Endothelial cell of umbilical vein (primary cell): ENCODE results near the gene MAP7D2. TPM values are rescaled to one million over a fixed set of nuclear protein-coding genes. Genes with fewer than 3 reads are reported as not detected.

Source experiments
- BruUV-seq: library from RNA; stranded (reverse); fragments of 400-500 nt; replicated peaks from 2 replicates; lab custom pipeline; 2021; lab: Mats Ljungman, UMichigan
- CTCF ChIA-PET: fragments of 300-600, 350-600 bp; sonication (Branson Sonifier 250); formaldehyde crosslinking; loops from one replicate; lab custom pipeline; 2021; ENCODE audit warnings: antibody characterized with exemption, inconsistent platforms; lab: Charles Lee
- POLR2A ChIA-PET: fragments of 300-600, 350-600 bp; sonication (Branson Sonifier 250); formaldehyde crosslinking; loops from one replicate; lab custom pipeline; 2021; ENCODE audit warnings: antibody characterized with exemption, inconsistent platforms; lab: Charles Lee
- DNase-seq: peaks from one replicate; pipeline ENCODE4 v3.0.0-alpha.2; 2011; ENCODE audit warnings: low read depth, low spot score
- FAIRE-seq: peaks from 2 replicates; lab custom pipeline; 2011; peaks lifted over from hg19 to GRCh38; lab: Jason Lieb, UNC
- H2AFZ ChIP-seq: 2 replicates; pipeline ENCODE4 v1.6.0; 2012; ENCODE audit warnings: low read depth, low read length, control low read depth, inconsistent platforms
- H3K27ac ChIP-seq: 2 replicates; pipeline ENCODE4 v1.5.1; 2011; ENCODE audit warnings: low read depth, mild to moderate bottlenecking, control low read depth, low read length, moderate library complexity; ENCODE audit not compliant: insufficient read depth
- H3K27me3 ChIP-seq, 2 experiments: 2 replicates each; pipeline versions ENCODE4 v1.6.0 to v1.6.1; 2011; ENCODE audit warnings: low read length in 2 of 2, mixed read lengths in 1 of 2; ENCODE audit not compliant: control insufficient read depth in 2 of 2, insufficient read depth in 2 of 2
- H3K36me3 ChIP-seq, 2 experiments: 2 replicates in 1 of 2; 3 replicates in 1 of 2; pipeline ENCODE4 v1.5.1; 2011; ENCODE audit warnings: low read length in 2 of 2, mild to moderate bottlenecking in 1 of 2, moderate library complexity in 1 of 2; ENCODE audit not compliant: control insufficient read depth in 2 of 2, insufficient read depth in 2 of 2; ENCODE audit errors: extremely low read depth in 1 of 2
- H3K4me1 ChIP-seq: 3 replicates; pipeline ENCODE4 v1.5.1; 2011; ENCODE audit warnings: mild to moderate bottlenecking, low read length; ENCODE audit not compliant: control insufficient read depth, insufficient read depth; ENCODE audit errors: extremely low read depth
- H3K4me2 ChIP-seq: 2 replicates; pipeline ENCODE4 v1.6.1; 2011; ENCODE audit warnings: low read length, control low read depth, mixed read lengths; ENCODE audit not compliant: insufficient read depth
- H3K4me3 ChIP-seq, 3 experiments: fragments of 200-600 bp in 1 of 3; sonication (generic), shearing (Covaris generic) in 1 of 3; replicated peaks in 1 of 3; 2 replicates each; pipeline ENCODE4 v1.5.1; 2011 to 2016; ENCODE audit warnings: control low read depth in 3 of 3, low read length in 3 of 3, mild to moderate bottlenecking in 2 of 3, inconsistent platforms in 1 of 3, low read depth in 1 of 3, moderate library complexity in 1 of 3; ENCODE audit not compliant: insufficient read depth in 1 of 3
- H3K79me2 ChIP-seq: 2 replicates; pipeline ENCODE4 v1.6.0; 2012; ENCODE audit warnings: low read length, inconsistent platforms; ENCODE audit not compliant: control insufficient read depth, insufficient read depth
- H3K9ac ChIP-seq: replicated peaks from 2 replicates; pipeline ENCODE3; 2011; ENCODE audit warnings: low read length, control low read depth; ENCODE audit not compliant: insufficient read depth; ENCODE audit errors: extremely low read depth
- H3K9me1 ChIP-seq: replicated peaks from 3 replicates; pipeline ENCODE4 v1.6.0; 2011; ENCODE audit warnings: mild to moderate bottlenecking, low read length; ENCODE audit not compliant: control insufficient read depth, insufficient read depth; ENCODE audit errors: extremely low read depth
- H3K9me3 ChIP-seq: replicated peaks from 2 replicates; pipeline ENCODE4 v1.5.1; 2012; ENCODE audit warnings: low read length, inconsistent platforms; ENCODE audit not compliant: control insufficient read depth, insufficient read depth
- H4K20me1 ChIP-seq: replicated peaks from 2 replicates; pipeline ENCODE3; 2011; ENCODE audit warnings: mild to moderate bottlenecking, low read length; ENCODE audit not compliant: control insufficient read depth, insufficient read depth; ENCODE audit errors: extremely low read depth
- CTCF ChIP-seq, 2 donors: IDR thresholded peaks; 1 replicate in 1 of 2; 2 replicates in 1 of 2; pipeline ENCODE4 v1.5.1; 2011; ENCODE audit warnings: low read length in 2 of 2, mild to moderate bottlenecking in 2 of 2, moderate library complexity in 2 of 2, control low read depth in 1 of 2, inconsistent platforms in 1 of 2, low read depth in 1 of 2; ENCODE audit not compliant: insufficient read depth in 1 of 2; ENCODE audit errors: extremely low read depth in 1 of 2
- EZH2 ChIP-seq: IDR thresholded peaks from 2 replicates; pipeline ENCODE4 v1.6.1; 2012; ENCODE audit warnings: borderline replicate concordance, low read depth, mild to moderate bottlenecking, moderate library complexity, low read length, inconsistent platforms; ENCODE audit not compliant: severe bottlenecking
- FOS ChIP-seq: IDR thresholded peaks from 2 replicates; pipeline ENCODE4 v1.6.1; 2011; ENCODE audit warnings: mild to moderate bottlenecking, low read length, moderate library complexity, borderline replicate concordance; ENCODE audit not compliant: insufficient read depth
- GATA2 ChIP-seq: IDR thresholded peaks from 2 replicates; pipeline ENCODE4 v1.7.0; 2011; ENCODE audit warnings: low read depth, mild to moderate bottlenecking, moderate library complexity, mixed read lengths, low read length; ENCODE audit not compliant: insufficient read length, insufficient read depth
- JUN ChIP-seq: IDR thresholded peaks from 2 replicates; pipeline ENCODE4 v1.6.1; 2011; ENCODE audit warnings: borderline replicate concordance, low read depth; ENCODE audit not compliant: insufficient read length, insufficient read depth
- MAX ChIP-seq: IDR thresholded peaks from 2 replicates; pipeline ENCODE4 v1.6.1; 2011; ENCODE audit not compliant: insufficient read depth, insufficient read length
- MYC ChIP-seq: IDR thresholded peaks from one replicate; pipeline ENCODE4 v1.6.1; 2011; ENCODE audit warnings: mild to moderate bottlenecking, low read depth, low read length
- POLR2A ChIP-seq: IDR thresholded peaks from 2 replicates; pipeline ENCODE4 v1.6.1; 2012; ENCODE audit warnings: low read depth, mild to moderate bottlenecking, control low read depth, low read length
- POLR2AphosphoS5 ChIP-seq: IDR thresholded peaks from 2 replicates; pipeline ENCODE4 v1.6.1; 2012; ENCODE audit warnings: low read depth, mild to moderate bottlenecking, control low read depth, low read length, moderate library complexity; ENCODE audit not compliant: insufficient read depth
- dilution Hi-C: fragments of 300-500 bp; cut with MboI; formaldehyde crosslinking; loops from one replicate; pipeline ENCODE4 v1.15.0; 2019; ENCODE audit warnings: low sequenced_read_pairs; ENCODE audit not compliant: extremely low pct_ligation_motif_present
- intact Hi-C: fragments of 100-400 bp; cut with micrococcal nuclease; formaldehyde crosslinking; loops from one replicate; pipeline ENCODE4 v1.10.0; 2022
- polyA plus RNA-seq, 4 experiments: library from polyadenylated mRNA; depleted of rRNA in 3 of 4; stranded (reverse) in 3 of 4; unstranded in 1 of 4; fragments of >200 nt; gene quantifications; 2 replicates each; pipeline versions ENCODE4 v1.2.1 to v1.2.3, GENCODE V29; 2011 to 2012; ENCODE audit warnings: missing spikeins in 1 of 4
- total RNA-seq: library from RNA; stranded (reverse); gene quantifications from 2 replicates; pipeline ENCODE4 v1.2.3, GENCODE V29; 2021

Gene MAP7D2
- total and polyA plus RNA-seq, 2 donors (not counting 3 experiments of a cell fraction or from before 2014, with no cell fraction given) = 0.08 to 0.15 TPM

- H3K9ac ChIP-seq = peak within 1 kb of the TSS; percentile 47
- H3K36me3 ChIP-seq = no peaks in the 10 kb centered on the region
- no TSS peak for BruUV-seq
- intact Hi-C loops = loop anchor here (1.0 to 2.0 kb wide), 7 partner anchors 77 to 618 kb away; no protein-coding TSS in a partner anchor
- POLR2A ChIA-PET = no interaction called here
- H3K79me2 ChIP-seq = no peaks in the 10 kb centered on the region
- peak; percentile 76 for DNase-seq
- no peak for TF ChIP-seq GATA2
- peak; percentile 65 to 80 for TF ChIP-seq CTCF (IDR thresholded peaks at IDR 0.05; ENCODE audit: extremely low read depth in 1 of 2, insufficient read depth in 1 of 2, low read depth in 1 of 2, low read length in 2 of 2)
- H2AFZ ChIP-seq = peak within 1 kb of the TSS; percentile 83
- peak within 1 kb of the TSS; percentile 84 for H3K4me2 ChIP-seq
- H3K9me3 ChIP-seq = no peaks in the 10 kb centered on the region
- H3K4me1 ChIP-seq = peaks cover 3% of the 10 kb centered on the region
- H3K9me1 ChIP-seq = no peaks in the 10 kb centered on the region
- H3K27me3 ChIP-seq = no peaks in the 10 kb centered on the region
- peak within 1 kb of the TSS; percentile 60 to 74 (median 65) for H3K4me3 ChIP-seq
- H3K27ac ChIP-seq = no peak within 1 kb of the TSS
- CTCF ChIA-PET = interaction anchor here (1.7 kb wide), 1 partner anchor 86 kb away, joined by 11 read pairs; no protein-coding TSS in a partner anchor
- dilution Hi-C loops = no loop called here
- peak; percentile 93 for FAIRE-seq
- no peaks in the 10 kb centered on the region for H4K20me1 ChIP-seq
Observed at GRCh38 chrX:19990556-19991349, 126.0 kb downstream of the MAP7D2 start, which contains the start of gene BCLAF3. BCLAF3 (minus strand) TSS chrX:19991061; CDS start chrX:19970264, 20,797 bp downstream.

- no peaks in the 10 kb centered on the region for H3K27me3 ChIP-seq
- no peaks in the 10 kb centered on the region for H4K20me1 ChIP-seq
- no peak overlapping the region for H3K27ac ChIP-seq
- H3K79me2 ChIP-seq = no peaks in the 10 kb centered on the region
- peaks cover 3% of the 10 kb centered on the region for H3K4me1 ChIP-seq
- BruUV-seq = no TSS peak
- H3K9me3 ChIP-seq = no peaks in the 10 kb centered on the region
- FAIRE-seq = no peak
- CTCF ChIA-PET = interaction anchor here (1.2 to 1.7 kb wide), 2 partner anchors 19 to 85 kb away, joined by 3 to 11 read pairs; no protein-coding TSS in a partner anchor
- peak overlapping the region; percentile 47 for H3K9ac ChIP-seq
- H2AFZ ChIP-seq = peak overlapping the region; percentile 83
- peak; percentile 3 for DNase-seq
- POLR2A ChIA-PET = no interaction called here
- no peaks in the 10 kb centered on the region for H3K36me3 ChIP-seq
- peak overlapping the region; percentile 84 for H3K4me2 ChIP-seq
- dilution Hi-C loops (no loop called here), intact Hi-C loops (loop anchor here (2.0 kb wide), 2 partner anchors 251 to 617 kb away; no protein-coding TSS in a partner anchor)
- peak overlapping the region; percentile 60 to 74 (median 65) for H3K4me3 ChIP-seq
- H3K9me1 ChIP-seq = no peaks in the 10 kb centered on the region
- no peak for TF ChIP-seq FOS
- no peak for TF ChIP-seq MAX
- no peak for TF ChIP-seq EZH2
- no peak for TF ChIP-seq GATA2
- no peak for TF ChIP-seq POLR2A
- no peak for TF ChIP-seq POLR2AphosphoS5
- TF ChIP-seq JUN = no peak
- no peak for TF ChIP-seq CTCF (IDR thresholded peaks at IDR 0.05; ENCODE audit: extremely low read depth in 1 of 2, insufficient read depth in 1 of 2, low read depth in 1 of 2, low read length in 2 of 2)
- TF ChIP-seq MYC = no peak
Observed at GRCh38 chrX:19990151-19990555, 126.6 kb downstream of the MAP7D2 start.
